ENCODE results near the gene GABRG3. TPM values are rescaled to one million over a fixed set of nuclear protein-coding genes. Genes with fewer than 3 reads are reported as not detected.

The GABRG3 gene
- total RNA-seq, 1 donor from 2014 or later, result not detected

DNA sequence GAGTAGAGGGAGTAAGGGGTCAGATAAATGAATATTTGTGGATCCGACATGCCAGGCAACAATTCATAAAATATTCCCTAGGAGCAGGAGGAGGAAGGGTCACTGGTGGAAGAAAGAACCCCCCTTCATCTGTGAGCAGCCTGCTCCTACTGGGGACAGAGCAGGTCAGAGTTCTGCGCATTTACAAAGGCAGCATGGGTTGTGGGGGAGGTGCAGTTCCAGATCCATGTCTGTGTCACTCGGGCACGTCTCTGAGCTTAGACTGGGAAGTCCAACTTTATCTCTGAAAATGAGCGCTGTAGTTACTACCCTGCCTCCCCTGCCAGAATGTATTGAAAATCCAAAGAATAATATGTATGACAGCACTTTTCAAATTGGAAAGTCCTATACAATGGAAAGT lies 115.2 kb downstream of the GABRG3 start:
- H3K27me3 ChIP-seq (ENCODE audit: control insufficient read depth, insufficient read depth, low read length), result no peaks in the 10 kb centered on the region
- TF ChIP-seq, protein P1, sequence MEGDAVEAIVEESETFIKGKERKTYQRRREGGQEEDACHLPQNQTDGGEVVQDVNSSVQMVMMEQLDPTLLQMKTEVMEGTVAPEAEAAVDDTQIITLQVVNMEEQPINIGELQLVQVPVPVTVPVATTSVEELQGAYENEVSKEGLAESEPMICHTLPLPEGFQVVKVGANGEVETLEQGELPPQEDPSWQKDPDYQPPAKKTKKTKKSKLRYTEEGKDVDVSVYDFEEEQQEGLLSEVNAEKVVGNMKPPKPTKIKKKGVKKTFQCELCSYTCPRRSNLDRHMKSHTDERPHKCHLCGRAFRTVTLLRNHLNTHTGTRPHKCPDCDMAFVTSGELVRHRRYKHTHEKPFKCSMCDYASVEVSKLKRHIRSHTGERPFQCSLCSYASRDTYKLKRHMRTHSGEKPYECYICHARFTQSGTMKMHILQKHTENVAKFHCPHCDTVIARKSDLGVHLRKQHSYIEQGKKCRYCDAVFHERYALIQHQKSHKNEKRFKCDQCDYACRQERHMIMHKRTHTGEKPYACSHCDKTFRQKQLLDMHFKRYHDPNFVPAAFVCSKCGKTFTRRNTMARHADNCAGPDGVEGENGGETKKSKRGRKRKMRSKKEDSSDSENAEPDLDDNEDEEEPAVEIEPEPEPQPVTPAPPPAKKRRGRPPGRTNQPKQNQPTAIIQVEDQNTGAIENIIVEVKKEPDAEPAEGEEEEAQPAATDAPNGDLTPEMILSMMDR (IDR thresholded peaks at IDR 0.05; ENCODE audit: insufficient read depth, low read length, severe bottlenecking), result no peak
- FAIRE-seq (no peak), DNase-seq (ENCODE audit: low read depth) (no peak)
- no peak overlapping the region for H3K4me3 ChIP-seq (ENCODE audit: low read depth, low read length)
- no peaks in the 10 kb centered on the region for H3K36me3 ChIP-seq (ENCODE audit: control insufficient read depth, insufficient read depth, low read length)

DNA sequence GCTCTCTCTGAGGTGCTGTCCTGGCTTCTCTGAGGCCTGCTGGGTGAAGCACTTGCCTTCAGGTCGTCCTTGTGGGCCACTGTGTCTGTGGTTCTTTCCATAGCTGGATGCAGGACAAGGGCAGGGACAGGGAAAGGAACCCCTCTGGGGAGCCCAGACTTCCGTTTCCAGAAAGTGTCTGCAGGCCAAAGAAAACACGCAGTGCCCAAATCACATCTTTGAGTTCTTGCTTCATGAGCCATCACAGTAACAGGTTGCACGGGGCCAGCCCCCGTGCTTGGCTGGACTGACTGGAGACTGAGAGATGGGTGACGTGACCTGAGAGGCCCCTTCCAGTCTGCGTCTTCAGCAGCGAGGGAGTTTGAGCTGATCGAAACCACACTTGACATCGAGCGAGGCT lies 115.8 kb downstream of the GABRG3 start:
- TF ChIP-seq, protein P1 (IDR thresholded peaks at IDR 0.05; ENCODE audit: insufficient read depth, low read length, severe bottlenecking), result no peak
- Histone ChIP-seq H3K36me3 (ENCODE audit: control insufficient read depth, insufficient read depth, low read length) (no peaks in the 10 kb centered on the region), H3K4me3 (ENCODE audit: low read depth, low read length) (no peak overlapping the region), H3K27me3 (ENCODE audit: control insufficient read depth, insufficient read depth, low read length) (no peaks in the 10 kb centered on the region)
- no peak for DNase-seq (ENCODE audit: low read depth)
- FAIRE-seq, result no peak

DNA sequence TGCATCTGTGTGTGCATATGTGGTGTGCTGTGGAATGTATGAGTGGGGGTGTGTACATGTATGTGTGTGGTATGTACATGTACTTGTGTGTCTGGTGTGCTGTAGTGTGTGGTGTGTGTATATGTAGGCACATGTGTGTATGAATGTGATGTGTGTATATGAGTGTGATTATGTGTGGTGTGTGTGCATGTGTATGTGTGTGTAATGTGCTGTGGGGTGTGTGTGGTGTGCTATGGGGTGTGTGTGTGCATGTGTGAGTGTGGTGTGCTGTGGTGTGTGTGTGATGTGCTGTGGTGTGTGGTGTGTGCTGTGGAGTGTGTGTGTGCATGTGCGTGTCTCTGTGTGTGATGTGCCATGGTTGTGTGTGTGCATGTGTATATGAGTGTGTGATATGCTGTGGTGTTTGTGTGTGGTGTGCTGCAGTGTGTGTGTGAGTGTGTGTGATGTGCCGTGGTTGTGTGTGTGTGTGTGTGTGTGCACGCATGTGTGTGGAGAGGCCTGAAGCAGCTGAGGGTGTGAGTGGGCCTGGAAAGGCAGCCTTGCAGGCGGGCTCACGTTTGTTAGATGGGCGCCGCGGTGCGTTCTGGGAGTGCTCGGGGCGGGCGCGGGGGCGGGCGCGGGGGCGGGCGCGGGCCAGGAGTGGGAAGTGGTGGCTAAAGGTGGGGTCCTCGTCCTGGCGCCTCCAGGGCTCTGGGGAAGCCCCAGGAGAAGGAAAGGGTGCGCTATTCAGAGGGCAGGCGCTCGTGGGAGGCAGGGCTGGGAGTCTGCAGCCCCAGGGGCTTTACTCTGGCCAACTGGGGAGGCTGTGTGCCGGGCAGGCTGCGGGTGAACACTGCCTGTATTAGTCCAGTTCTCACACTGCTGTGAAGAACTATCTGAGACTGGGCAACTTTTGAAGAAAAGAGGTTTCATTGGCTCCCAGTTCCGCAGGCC lies 116.9 kb downstream of the GABRG3 start:
- peak; percentile 96 for FAIRE-seq

DNA sequence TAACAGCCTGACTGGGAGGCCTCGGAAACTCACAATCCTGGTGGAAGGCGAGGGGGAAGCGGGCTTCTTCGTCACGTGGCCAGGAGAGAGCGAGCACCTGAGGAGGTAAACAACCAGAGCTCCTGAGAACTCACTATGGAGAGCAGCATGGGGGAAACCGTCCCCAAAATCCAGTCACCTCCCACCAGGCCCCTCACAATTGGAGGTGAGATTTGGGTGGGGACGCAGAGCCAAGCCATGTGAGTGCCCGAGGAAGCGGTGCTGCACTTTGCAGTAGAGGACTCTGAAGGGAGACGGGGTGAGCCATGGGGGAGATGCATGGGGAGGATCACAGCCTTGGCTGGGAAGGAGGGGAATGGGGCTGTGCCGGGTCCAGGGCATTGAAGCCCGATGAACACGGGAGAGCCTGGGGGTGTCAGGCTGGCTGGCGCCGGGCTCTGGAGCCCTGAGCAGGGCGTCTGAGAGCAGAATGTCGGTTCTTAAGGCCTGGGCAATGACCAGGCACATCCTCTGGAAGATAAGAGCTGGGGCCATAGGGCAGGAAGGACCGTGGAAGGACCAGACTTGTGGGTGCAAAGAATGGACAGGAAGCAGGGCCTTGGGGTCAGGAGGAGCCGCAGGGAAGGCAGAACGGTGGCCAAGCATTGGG lies 117.7 kb downstream of the GABRG3 start:
- no peaks in the 10 kb centered on the region for H3K36me3 ChIP-seq (ENCODE audit: control insufficient read depth, insufficient read depth, low read length)
- no peak for FAIRE-seq
- DNase-seq (ENCODE audit: low read depth), result no peak
- H3K27me3 ChIP-seq (ENCODE audit: control insufficient read depth, insufficient read depth, low read length), result no peaks in the 10 kb centered on the region
- H3K4me3 ChIP-seq (ENCODE audit: low read depth, low read length), result no peak overlapping the region
- TF ChIP-seq, protein P1 (IDR thresholded peaks at IDR 0.05; ENCODE audit: insufficient read depth, low read length, severe bottlenecking), result no peak

More for the DNA sequence above, 116.9 kb downstream of the GABRG3 start:
- TF ChIP-seq, protein P1 (IDR thresholded peaks at IDR 0.05; ENCODE audit: insufficient read depth, low read length, severe bottlenecking), result no peak
- Histone ChIP-seq H3K36me3 (ENCODE audit: control insufficient read depth, insufficient read depth, low read length) (no peaks in the 10 kb centered on the region), H3K4me3 (ENCODE audit: low read depth, low read length) (no peak overlapping the region), H3K27me3 (ENCODE audit: control insufficient read depth, insufficient read depth, low read length) (no peaks in the 10 kb centered on the region)
- DNase-seq (ENCODE audit: low read depth), result no peak

DNA sequence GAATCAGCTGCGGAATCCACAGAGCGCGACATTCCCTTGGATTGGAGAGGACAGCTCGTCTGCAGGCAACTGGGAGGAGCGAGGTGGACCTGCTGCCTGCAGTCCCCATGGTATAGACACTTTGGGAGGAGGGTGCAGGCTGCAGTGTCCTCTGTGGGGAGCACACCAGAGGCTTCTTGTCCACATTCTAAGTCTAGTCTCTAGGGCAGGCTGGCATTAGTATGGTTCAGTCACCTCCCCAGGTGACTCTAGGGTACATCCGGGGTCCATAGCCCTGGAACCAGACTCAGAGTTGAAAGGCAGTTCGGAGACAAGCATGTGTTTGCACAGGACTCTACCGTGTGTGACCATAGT lies 118.2 kb downstream of the GABRG3 start:
- no peak for FAIRE-seq

More for the DNA sequence above, 118.2 kb downstream of the GABRG3 start:
- TF ChIP-seq, protein P1 (IDR thresholded peaks at IDR 0.05; ENCODE audit: insufficient read depth, low read length, severe bottlenecking), result no peak
- Histone ChIP-seq H3K27me3 (ENCODE audit: control insufficient read depth, insufficient read depth, low read length) (no peaks in the 10 kb centered on the region), H3K4me3 (ENCODE audit: low read depth, low read length) (no peak overlapping the region), H3K36me3 (ENCODE audit: control insufficient read depth, insufficient read depth, low read length) (no peaks in the 10 kb centered on the region)
- DNase-seq (ENCODE audit: low read depth), result no peak
